DMS 273 (cell line): ENCODE results near the gene C5orf15.
A peak's percentile ranks its signal among the peaks of the same experiment; 100 is the strongest.
"Not testable (repeated sequence)": the region's sequence is repeated elsewhere in the genome, so short reads cannot be mapped to it uniquely, and the experiment has no call there.

Experiments used
- DNase-seq: peaks from one replicate; lab custom pipeline; 2025; ENCODE audit not compliant: unreplicated experiment; lab: John Stamatoyannopoulos, UW

The C5orf15 gene

DNA sequence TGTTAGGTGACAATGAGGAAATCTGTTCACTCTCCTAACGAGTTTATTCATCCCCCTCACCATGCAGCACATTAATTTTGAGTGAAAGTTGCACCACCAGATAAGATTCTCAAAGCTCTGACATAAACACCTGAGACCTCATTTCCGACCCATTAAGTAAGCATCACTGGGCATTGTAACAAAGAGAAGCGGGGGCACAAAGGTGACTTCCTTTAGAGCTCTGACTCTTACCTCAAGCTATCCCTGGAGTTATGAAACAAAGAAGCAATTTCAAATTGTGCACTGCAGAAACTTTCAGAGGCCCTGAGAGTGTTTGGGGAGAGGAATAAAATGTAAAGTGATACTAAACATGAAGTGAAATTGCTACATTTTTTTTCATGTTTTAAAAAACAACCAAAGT lies 29.5 kb downstream of the C5orf15 start:
- no peak for DNase-seq

DNA sequence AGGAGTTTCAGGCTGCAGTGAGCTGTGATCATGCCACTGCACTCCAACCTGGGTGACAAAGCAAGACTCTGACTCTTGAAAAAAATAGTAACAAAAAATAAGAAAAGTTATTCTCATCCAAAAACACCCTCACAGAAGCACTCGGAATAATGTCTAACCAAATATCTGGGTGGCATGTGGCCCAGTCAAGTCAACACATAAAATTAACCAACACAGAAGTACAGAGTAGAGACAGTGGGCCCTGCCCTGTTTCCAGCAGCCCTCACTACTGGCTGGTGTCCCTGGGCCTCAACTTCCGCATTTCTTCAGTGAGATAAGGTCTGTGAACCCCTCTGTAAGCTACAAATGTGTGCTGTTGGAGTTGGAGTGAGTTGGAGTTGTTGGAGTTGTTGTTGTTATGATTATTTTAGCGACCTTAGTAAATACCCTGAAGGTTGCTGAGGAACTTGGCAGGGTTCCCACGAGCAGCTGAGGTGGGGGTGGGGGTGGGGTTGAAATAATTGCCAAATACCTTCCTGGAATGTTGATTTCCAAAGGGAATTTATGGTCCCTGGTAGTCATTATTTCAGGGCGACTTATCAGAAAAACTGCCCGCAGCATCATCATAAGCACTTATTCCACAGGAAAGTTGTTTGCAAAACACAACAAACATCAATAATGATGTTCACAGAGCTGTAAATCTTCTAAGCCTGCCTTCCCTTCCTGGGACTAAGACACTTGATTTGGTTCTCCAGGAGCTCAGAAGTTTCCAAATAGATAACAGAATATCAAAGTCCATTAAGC lies 30.2 kb downstream of the C5orf15 start:
- no peak for DNase-seq

GRCh38 chr5:133937628-133938027 lies 30.8 kb downstream of the C5orf15 start:
- DNase-seq, result not testable (repeated sequence)

GRCh38 chr5:133936651-133937015 lies 31.8 kb downstream of the C5orf15 start:
- no peak for DNase-seq

DNA sequence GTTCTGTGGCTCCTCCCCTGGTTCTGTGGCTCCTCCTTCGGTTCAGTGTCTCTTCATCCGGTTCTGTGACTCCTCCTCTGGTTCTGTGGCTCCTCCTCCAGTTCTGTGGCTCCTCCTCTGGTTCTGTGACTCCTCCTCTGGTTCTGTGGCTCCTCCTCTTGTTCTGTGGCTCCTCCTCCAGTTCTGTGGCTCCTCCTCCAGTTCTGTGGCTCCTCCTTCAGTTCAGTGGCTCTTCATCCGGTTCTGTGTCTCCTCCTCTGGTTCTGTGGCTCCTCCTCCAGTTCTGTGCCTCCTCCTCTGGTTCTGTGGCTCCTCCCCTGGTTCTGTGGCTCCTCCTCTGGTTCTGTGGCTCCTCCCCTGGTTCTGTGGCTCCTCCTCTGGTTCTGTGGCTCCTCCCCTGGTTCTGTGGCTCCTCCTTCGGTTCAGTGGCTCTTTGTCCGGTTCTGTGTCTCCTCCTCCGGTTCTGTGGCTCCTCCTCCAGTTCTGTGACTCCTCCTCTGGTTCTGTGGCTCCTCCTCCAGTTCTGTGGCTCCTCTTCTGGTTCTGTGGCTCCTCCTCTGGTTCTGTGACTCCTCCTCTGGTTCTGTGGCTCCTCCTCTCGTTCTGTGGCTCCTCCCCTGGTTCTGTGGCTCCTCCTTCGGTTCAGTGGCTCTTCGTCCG lies 32.3 kb downstream of the C5orf15 start:
- not testable (repeated sequence) for DNase-seq

- DNase-seq, result no peak
Measured at GRCh38 chr5:133935667-133935940, 32.8 kb downstream of the C5orf15 start.

GRCh38 chr5:133934822-133935666 lies 33.4 kb downstream of the C5orf15 start:
- DNase-seq, result no peak

GRCh38 chr5:133934311-133934710 lies 34.1 kb downstream of the C5orf15 start:
- no peak for DNase-seq

DNA sequence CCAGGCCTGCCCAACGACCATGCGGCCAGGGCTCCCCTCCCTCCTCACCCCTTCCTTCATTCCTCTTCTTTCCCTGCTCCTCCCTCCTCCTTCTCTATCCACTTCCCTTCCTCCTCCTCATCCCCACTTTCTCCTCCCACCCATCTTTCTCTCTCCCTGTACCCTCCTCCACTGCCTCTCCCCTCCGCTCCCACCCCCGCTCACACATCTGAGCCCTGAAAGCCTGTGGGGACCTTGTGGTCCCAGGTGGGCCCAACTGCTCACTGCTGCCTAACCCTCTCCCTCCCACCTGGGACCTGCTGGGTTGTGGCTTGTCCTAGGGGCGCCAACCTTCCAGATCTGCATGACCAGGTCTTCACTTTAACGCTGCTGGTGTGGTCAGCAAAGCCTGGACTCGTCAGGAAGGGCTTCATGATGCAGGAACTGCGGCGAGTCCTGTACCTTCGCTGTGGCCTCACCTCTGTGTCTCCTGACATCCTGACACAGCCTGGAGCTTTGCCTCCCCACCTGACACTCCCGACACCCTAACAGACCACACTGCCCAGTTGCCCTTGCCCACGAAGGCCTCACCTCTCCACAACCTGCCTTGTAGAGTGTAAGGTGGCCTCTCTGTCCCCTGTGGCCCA lies 34.6 kb downstream of the C5orf15 start:
- DNase-seq, result no peak

DNA sequence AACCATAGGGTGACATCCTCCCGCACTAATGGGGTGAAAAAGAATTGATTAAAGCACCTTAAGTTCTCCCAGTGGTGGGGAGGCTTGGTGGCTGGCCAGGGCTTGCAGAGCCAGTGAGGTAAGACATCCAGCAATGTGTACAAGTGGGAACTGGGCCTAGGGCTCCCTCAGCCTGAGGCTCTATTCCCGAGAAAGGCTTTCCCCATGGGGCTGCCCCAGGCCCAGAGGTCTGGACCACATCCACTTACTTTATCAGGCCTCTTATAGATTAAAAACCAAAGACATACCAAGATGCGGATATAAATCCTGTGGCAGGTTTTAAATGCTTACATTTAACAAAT lies 35.3 kb downstream of the C5orf15 start:
- DNase-seq, result no peak

DNA sequence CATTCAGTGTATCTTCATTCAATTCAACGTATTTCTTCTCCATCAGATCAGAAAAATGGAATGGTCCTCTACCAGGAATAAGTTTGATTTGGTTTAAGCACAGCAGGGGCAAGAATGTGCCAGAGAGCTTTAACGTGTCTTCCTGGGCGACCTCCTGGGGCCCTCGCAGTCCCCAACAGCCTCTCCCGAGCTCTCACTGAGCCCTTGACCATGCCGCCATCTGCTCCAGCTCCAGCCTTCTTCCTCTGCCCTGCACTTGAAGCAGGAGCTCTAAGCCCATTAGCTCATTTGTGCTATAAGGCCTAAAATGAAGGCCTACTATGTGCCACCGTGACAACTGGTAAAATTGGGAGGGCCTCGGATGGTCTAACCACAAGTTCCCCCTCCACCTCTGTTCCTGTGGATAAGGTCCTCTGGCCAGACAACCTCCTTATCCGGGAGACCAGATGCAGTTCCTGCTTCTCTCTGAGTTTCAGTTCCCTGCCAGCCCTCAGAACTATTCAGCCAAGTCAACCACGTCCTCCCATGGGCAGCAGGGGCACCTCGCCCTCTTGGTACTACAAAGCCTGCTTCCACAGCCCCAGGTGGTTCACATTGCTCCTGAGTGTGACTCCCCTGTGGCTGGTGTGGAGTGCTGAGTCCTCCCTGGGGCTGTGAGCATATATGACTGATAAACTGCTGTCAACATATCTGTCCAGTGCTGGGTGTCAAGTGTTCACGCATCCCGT lies 35.8 kb downstream of the C5orf15 start:
- DNase-seq, result no peak

- DNase-seq, result no peak
Measured at GRCh38 chr5:133931546-133931945, 36.9 kb downstream of the C5orf15 start.

GRCh38 chr5:133930813-133931090 lies 37.7 kb downstream of the C5orf15 start:
- DNase-seq, result no peak

- DNase-seq, result no peak
Measured at GRCh38 chr5:133930061-133930812, 38.2 kb downstream of the C5orf15 start.

- DNase-seq, result no peak
Measured at GRCh38 chr5:133928587-133929393, 39.6 kb downstream of the C5orf15 start.

- DNase-seq, result peak; percentile 80
Measured at GRCh38 chr5:133927300-133928180, 40.9 kb downstream of the C5orf15 start.

GRCh38 chr5:133926489-133927299 lies 41.7 kb downstream of the C5orf15 start:
- DNase-seq, result peak; percentile 88
